ENCODE results near the gene CBLC. TPM values are rescaled to one million over a fixed set of nuclear protein-coding genes. Genes with fewer than 3 reads are reported as not detected.

The CBLC gene
- total RNA-seq, 4 donors from 2014 or later, result 84.2 to 197 (median 132) TPM

GRCh38 chr19:44808463-44809371 lies 31.0 kb downstream of the CBLC start, which contains the start of gene BCAM:
Gene BCAM (plus strand): TSS chr19:44809103. CDS start chr19:44809125, 22 bp downstream.
- DNase-seq, result peak; percentile 23 to 72 (median 70)
- Histone ChIP-seq H3K4me1 (peaks cover 0 to 23% (median 4%) of the 10 kb centered on the region in 4 donors), H3K4me3 (peak within 1 kb of the TSS; percentile 28 to 61 (median 48)), H3K27ac (peak within 1 kb of the TSS in 3 of 4 donors; percentile 40 to 72 (median 49)), H3K9me3 (no peaks in the 10 kb centered on the region), H3K36me3 (no peaks in the 10 kb centered on the region), H3K27me3 (no peaks in the 10 kb centered on the region)
- TF ChIP-seq CTCF (IDR thresholded peaks at IDR 0.05), result no peak
- no peak for TF ChIP-seq POLR2A (IDR thresholded peaks at IDR 0.05)

DNA sequence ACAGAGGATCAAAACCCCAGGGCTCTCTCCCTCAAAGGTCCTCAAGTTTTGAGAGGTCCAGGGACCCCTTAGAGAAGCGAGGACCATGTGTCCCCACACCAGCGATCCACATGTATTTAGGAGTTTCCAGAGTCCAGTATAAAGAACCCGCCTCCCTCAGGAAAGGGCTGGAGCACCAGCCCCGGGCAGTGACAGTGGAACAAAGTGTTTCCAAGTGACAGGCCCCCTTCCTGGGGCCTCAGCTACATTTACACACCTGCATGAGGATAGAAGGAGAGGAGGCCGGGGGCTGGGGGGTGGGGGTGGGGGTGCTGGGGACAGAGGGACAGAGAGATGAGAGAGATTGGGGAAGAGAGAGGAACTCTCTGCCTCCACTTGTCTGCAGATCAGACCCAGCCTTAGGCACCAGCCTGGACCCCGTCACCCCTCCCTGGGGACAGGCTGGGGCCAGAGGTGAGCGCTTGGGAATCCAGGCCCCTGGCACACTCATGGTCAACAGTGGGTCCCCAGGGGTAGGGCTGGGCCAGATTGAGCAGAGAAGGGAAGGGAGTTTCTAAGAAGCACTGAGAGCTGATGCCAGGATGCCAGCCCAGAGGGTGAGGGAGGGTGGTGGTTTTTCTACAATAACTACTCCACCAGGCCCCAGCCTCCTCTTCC lies 32.0 kb downstream of the CBLC start:
- Histone ChIP-seq H3K36me3 (no peaks in the 10 kb centered on the region), H3K4me3 (peak overlapping the region in 2 of 4 donors; percentile 59 to 61), H3K9me3 (no peaks in the 10 kb centered on the region), H3K27ac (peak overlapping the region in 2 of 4 donors; percentile 40 to 49), H3K4me1 (peaks cover 0 to 23% (median 4%) of the 10 kb centered on the region in 4 donors), H3K27me3 (no peaks in the 10 kb centered on the region)
- no peak for DNase-seq
- TF ChIP-seq POLR2A (IDR thresholded peaks at IDR 0.05) (no peak), CTCF (IDR thresholded peaks at IDR 0.05) (no peak)

DNA sequence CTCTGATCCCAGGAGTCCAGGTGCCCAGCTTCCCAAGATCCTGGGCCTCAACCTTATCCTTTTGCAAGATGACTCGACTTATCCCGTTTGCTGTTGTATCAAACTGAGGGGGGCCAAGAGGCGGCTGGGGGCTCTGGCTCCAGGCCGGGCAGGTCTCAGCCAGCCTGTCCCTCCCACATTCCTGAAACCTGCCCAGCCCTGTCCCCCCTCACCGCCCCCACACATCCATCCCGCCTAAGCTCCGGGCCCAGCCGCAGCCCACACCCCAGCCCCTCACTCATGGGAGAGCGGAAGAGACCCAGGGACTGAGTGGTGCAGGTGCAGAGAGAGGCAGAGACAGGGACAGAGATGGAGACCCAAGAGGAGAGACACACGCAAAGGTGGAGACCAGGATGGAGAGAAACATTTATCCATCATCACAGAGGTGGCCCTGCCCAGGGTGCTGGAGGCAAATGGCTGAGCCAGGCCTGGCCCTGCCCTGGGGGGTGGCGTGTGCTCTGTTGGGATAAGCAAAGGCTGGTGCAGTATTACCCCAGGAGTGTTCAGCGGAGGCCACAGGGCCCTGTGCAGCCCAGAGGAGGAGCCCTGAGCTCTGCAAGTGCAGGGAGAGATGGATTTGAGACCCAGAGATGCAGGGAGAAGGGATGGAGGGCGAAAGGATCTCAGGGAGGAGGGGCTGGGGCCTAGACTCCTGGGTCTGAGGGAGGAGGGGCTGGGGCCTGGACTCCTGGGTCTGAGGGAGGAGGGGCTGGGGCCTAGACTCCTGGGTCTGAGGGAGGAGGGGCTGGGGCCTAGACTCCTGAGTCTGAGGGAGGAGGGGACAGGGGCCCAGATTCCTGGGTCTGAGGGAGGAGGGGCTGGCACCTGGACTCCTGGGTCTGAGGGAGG lies 32.8 kb downstream of the CBLC start:
- no peak for DNase-seq
- H3K9me3 ChIP-seq, result no peaks in the 10 kb centered on the region
- peak overlapping the region in 1 of 4 donors; percentile 6 for H3K4me3 ChIP-seq
- no peak for TF ChIP-seq POLR2A (IDR thresholded peaks at IDR 0.05)
- TF ChIP-seq CTCF (IDR thresholded peaks at IDR 0.05), result no peak
- no peaks in the 10 kb centered on the region for H3K36me3 ChIP-seq
- H3K27ac ChIP-seq, result no peak overlapping the region
- H3K27me3 ChIP-seq, result no peaks in the 10 kb centered on the region
- peaks cover 0 to 23% (median 4%) of the 10 kb centered on the region in 4 donors for H3K4me1 ChIP-seq

DNA sequence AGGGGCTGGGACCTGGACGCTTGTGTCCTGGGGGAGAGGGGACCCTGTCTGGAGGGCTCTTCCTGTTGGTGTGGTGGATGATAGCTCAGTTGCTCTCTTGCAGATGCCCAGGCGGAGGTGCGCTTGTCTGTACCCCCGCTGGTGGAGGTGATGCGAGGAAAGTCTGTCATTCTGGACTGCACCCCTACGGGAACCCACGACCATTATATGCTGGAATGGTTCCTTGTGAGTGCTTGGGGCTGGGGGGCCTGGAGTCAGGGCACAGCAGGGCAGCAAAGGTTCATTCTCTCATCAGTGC lies 33.4 kb downstream of the CBLC start:
- no peak for DNase-seq
- TF ChIP-seq CTCF (IDR thresholded peaks at IDR 0.05) (no peak), POLR2A (IDR thresholded peaks at IDR 0.05) (no peak)
- no peak overlapping the region for H3K27ac ChIP-seq
- H3K4me1 ChIP-seq, result peaks cover 0 to 23% (median 4%) of the 10 kb centered on the region in 4 donors
- H3K9me3 ChIP-seq, result no peaks in the 10 kb centered on the region
- no peaks in the 10 kb centered on the region for H3K27me3 ChIP-seq
- H3K36me3 ChIP-seq, result no peaks in the 10 kb centered on the region
- H3K4me3 ChIP-seq, result no peak overlapping the region

DNA sequence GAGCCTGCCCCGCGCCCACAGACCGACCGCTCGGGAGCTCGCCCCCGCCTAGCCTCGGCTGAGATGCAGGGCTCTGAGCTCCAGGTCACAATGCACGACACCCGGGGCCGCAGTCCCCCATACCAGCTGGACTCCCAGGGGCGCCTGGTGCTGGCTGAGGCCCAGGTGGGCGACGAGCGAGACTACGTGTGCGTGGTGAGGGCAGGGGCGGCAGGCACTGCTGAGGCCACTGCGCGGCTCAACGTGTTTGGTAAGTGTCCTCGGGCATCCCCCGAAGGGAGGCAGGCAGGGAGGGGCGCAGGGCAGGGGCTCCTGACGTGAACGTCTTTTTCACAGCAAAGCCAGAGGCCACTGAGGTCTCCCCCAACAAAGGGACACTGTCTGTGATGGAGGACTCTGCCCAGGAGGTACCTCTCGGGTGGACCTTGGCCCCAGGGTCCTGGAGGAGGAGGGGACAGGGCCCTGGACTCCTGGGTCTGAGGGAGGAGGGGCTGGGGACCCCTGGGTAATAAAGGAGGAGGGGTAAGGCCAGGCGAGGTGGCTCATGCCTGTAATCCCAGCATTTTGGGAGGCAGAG lies 34.5 kb downstream of the CBLC start:
- no peak for TF ChIP-seq CTCF (IDR thresholded peaks at IDR 0.05)
- no peak for TF ChIP-seq POLR2A (IDR thresholded peaks at IDR 0.05)
- H3K9me3 ChIP-seq, result no peaks in the 10 kb centered on the region
- H3K36me3 ChIP-seq, result no peaks in the 10 kb centered on the region
- no peaks in the 10 kb centered on the region for H3K27me3 ChIP-seq
- no peak overlapping the region for H3K4me3 ChIP-seq
- DNase-seq, result no peak
- peaks cover 0 to 23% (median 4%) of the 10 kb centered on the region in 4 donors for H3K4me1 ChIP-seq
- H3K27ac ChIP-seq, result no peak overlapping the region
